ENCODE data around the gene PELI2. TPM values are rescaled to one million over a fixed set of nuclear protein-coding genes. Genes with fewer than 3 reads are reported as not detected.

The PELI2 gene
- total RNA-seq, 1 experiment from 2014 or later: 0.19 TPM

DNA sequence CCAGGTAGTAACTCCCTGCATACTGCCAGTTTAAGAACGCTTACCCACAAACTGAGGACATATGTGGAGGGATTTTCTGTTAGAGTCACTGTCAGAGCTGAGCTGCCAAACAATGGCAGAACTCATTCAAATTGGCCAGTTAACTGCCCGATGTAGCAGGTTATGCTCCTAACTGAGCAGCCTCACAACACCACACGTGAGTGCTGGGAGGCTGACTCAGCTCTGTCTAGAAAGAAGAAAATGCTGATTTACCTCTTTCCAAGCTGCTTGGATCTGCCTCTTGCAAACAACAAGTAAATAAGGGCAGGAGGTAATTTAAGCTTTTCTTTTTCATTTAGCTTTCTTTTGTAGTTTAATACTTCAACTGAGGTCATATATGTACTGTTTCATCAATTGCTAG is 195.6 kb downstream of the PELI2 start:
- CTCF ChIA-PET: no interaction called here
- POLR2A ChIA-PET: interaction anchor here (0.9 kb wide), 1 partner anchor 16 kb away, joined by 4 read pairs; no protein-coding TSS in a partner anchor
- Mint-ChIP-seq H3K4me3 (ENCODE audit: unreplicated experiment) (no peak overlapping the region), H3K9me3 (ENCODE audit: unreplicated experiment) (peaks cover 9% of the 10 kb centered on the region), H3K27me3 (ENCODE audit: insufficient read depth, unreplicated experiment) (peaks cover 13% of the 10 kb centered on the region), H3K4me1 (ENCODE audit: insufficient read depth, unreplicated experiment) (no peaks in the 10 kb centered on the region), H3K27ac (ENCODE audit: low read depth, unreplicated experiment) (no peak overlapping the region), H3K36me3 (ENCODE audit: insufficient read depth, unreplicated experiment) (no peaks in the 10 kb centered on the region)
- no peak for DNase-seq (ENCODE audit: unreplicated experiment)
- TF ChIP-seq, protein P1, sequence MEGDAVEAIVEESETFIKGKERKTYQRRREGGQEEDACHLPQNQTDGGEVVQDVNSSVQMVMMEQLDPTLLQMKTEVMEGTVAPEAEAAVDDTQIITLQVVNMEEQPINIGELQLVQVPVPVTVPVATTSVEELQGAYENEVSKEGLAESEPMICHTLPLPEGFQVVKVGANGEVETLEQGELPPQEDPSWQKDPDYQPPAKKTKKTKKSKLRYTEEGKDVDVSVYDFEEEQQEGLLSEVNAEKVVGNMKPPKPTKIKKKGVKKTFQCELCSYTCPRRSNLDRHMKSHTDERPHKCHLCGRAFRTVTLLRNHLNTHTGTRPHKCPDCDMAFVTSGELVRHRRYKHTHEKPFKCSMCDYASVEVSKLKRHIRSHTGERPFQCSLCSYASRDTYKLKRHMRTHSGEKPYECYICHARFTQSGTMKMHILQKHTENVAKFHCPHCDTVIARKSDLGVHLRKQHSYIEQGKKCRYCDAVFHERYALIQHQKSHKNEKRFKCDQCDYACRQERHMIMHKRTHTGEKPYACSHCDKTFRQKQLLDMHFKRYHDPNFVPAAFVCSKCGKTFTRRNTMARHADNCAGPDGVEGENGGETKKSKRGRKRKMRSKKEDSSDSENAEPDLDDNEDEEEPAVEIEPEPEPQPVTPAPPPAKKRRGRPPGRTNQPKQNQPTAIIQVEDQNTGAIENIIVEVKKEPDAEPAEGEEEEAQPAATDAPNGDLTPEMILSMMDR (IDR thresholded peaks at IDR 0.05; ENCODE audit: unreplicated experiment): no peak
- BruUV-seq (replicated peaks): no TSS peak
- intact Hi-C loops (cut with micrococcal nuclease): no loop called here

DNA sequence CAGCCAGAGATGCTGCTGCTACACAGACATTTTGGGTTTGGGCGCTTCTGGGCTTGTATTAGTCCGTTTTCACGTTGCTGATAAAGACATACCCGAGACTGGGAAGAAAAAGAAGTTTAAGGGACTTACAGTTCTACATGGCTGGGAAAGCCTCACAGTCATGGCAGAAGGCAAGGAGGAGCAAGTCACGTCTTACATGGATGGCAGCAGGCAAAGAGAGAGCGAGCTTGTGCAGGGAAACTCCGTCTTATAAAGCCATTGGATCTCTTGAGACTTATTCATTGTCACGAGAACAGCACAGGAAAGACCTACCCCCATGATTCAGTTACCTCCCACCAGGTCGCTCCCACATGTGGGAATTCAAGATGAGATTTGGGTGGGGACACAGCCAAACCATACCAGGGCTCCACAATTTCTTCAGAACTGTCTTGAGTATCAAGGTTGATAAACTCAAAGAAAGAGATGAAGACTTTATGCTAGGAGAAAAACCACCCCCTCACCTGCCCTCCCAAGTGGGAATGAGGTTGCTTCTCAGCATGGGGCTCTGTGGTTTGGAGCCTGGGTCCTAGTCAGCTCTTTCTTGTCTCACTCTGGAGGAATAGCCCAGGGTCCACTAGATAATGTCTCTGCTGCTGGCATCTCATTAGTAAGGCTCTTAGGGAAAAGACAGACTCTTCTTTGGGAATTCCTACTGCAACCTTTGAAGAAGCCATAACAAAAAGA is 200.3 kb downstream of the PELI2 start:
- Mint-ChIP-seq H3K4me1 (ENCODE audit: insufficient read depth, unreplicated experiment) (no peaks in the 10 kb centered on the region), H3K27me3 (ENCODE audit: insufficient read depth, unreplicated experiment) (peaks cover 21% of the 10 kb centered on the region), H3K4me3 (ENCODE audit: unreplicated experiment) (no peak overlapping the region), H3K27ac (ENCODE audit: low read depth, unreplicated experiment) (no peak overlapping the region), H3K9me3 (ENCODE audit: unreplicated experiment) (peaks cover 17% of the 10 kb centered on the region), H3K36me3 (ENCODE audit: insufficient read depth, unreplicated experiment) (no peaks in the 10 kb centered on the region)
- TF ChIP-seq, protein P1 (IDR thresholded peaks at IDR 0.05; ENCODE audit: unreplicated experiment): no peak
- BruUV-seq (replicated peaks): no TSS peak
- DNase-seq (ENCODE audit: unreplicated experiment): no peak
- ChIA-PET POLR2A (interaction anchor here (0.9 kb wide), 1 partner anchor 16 kb away, joined by 3 read pairs; no protein-coding TSS in a partner anchor), CTCF (interaction anchor here (0.7 kb wide), 1 partner anchor 103 kb away, joined by 3 read pairs; no protein-coding TSS in a partner anchor)
- intact Hi-C loops (cut with micrococcal nuclease): no loop called here

DNA sequence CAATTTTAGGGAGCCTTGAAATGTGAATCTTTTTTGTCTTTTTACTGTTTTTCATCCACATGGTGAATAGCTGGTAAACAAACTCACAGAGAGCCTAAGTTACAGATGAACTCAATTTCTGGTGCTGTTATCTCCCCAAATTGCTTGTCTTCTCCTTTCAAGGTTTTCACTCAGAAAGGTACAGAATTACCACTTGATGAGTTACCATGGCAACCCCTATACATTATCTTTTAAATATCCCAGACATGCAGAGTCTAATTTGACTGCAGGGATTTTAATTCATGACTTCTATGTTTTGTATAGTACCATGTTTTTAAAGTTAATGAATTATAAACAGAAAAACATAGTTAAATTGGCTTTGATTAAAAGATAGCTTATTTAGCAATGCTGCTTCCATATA is 203.7 kb downstream of the PELI2 start:
- POLR2A ChIA-PET: no interaction called here
- TF ChIP-seq, protein P1 (IDR thresholded peaks at IDR 0.05; ENCODE audit: unreplicated experiment): no peak
- Mint-ChIP-seq H3K27ac (ENCODE audit: low read depth, unreplicated experiment) (no peak overlapping the region), H3K27me3 (ENCODE audit: insufficient read depth, unreplicated experiment) (peaks cover 12% of the 10 kb centered on the region), H3K4me1 (ENCODE audit: insufficient read depth, unreplicated experiment) (no peaks in the 10 kb centered on the region), H3K36me3 (ENCODE audit: insufficient read depth, unreplicated experiment) (no peaks in the 10 kb centered on the region), H3K9me3 (ENCODE audit: unreplicated experiment) (peaks cover 17% of the 10 kb centered on the region), H3K4me3 (ENCODE audit: unreplicated experiment) (no peak overlapping the region)
- CTCF ChIA-PET: interaction anchor here (0.5 to 0.6 kb wide), 2 partner anchors 243 to 890 kb away, joined by 4 to 5 read pairs; no protein-coding TSS in a partner anchor
- DNase-seq (ENCODE audit: unreplicated experiment): no peak
- BruUV-seq (replicated peaks): no TSS peak
- intact Hi-C loops (cut with micrococcal nuclease): no loop called here

DNA sequence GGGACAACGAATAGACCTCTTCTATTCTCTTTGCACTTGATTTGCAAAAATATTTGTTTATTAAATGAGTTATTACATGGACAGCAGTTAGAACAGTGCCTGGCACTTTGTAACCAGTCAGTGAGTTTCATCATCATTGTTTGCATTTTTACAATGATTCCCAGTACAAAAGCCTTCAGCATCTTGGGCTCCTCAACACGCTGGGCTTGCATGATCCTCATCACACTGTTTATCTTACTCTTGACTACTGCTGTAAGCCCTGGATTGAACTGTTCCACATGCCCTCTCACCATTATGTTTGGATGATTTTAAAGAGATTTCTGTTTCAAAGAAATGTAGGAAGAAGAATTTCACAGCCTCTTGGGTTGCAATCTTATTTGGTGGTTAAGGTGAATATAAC is 204.3 kb downstream of the PELI2 start:
- BruUV-seq (replicated peaks): no TSS peak
- intact Hi-C loops (cut with micrococcal nuclease): no loop called here
- TF ChIP-seq, protein P1 (IDR thresholded peaks at IDR 0.05; ENCODE audit: unreplicated experiment): no peak
- Mint-ChIP-seq H3K27me3 (ENCODE audit: insufficient read depth, unreplicated experiment) (peaks cover 11% of the 10 kb centered on the region), H3K36me3 (ENCODE audit: insufficient read depth, unreplicated experiment) (no peaks in the 10 kb centered on the region), H3K27ac (ENCODE audit: low read depth, unreplicated experiment) (no peak overlapping the region), H3K4me3 (ENCODE audit: unreplicated experiment) (no peak overlapping the region), H3K9me3 (ENCODE audit: unreplicated experiment) (peaks cover 17% of the 10 kb centered on the region), H3K4me1 (ENCODE audit: insufficient read depth, unreplicated experiment) (no peaks in the 10 kb centered on the region)
- ChIA-PET CTCF (interaction anchor here (0.6 kb wide), 2 partner anchors 243 to 892 kb away, joined by 4 to 5 read pairs; no protein-coding TSS in a partner anchor), POLR2A (no interaction called here)
- DNase-seq (ENCODE audit: unreplicated experiment): no peak
